HG02678 (cell line): ENCODE data around the gene ZNF280A.
"Not testable (repeated sequence)": the region's sequence is repeated elsewhere in the genome, so short reads cannot be mapped to it uniquely, and the experiment has no call there.

Source experiments
- ATAC-seq: cut with Tn5 transposase; IDR thresholded peaks from one replicate; pipeline ENCODE4 v1.9.1; 2021; ENCODE audit warnings: mild to moderate bottlenecking, moderate library complexity; ENCODE audit not compliant: unreplicated experiment

Gene ZNF280A

GRCh38 chr22:22545084-22545483 lies 25.0 kb upstream of the ZNF280A start:
- no peak for ATAC-seq

GRCh38 chr22:22538226-22538989 lies 18.3 kb upstream of the ZNF280A start:
- ATAC-seq = no peak

GRCh38 chr22:22536916-22537315 lies 16.8 kb upstream of the ZNF280A start:
- ATAC-seq = no peak

GRCh38 chr22:22536515-22536914 lies 16.4 kb upstream of the ZNF280A start:
- ATAC-seq = no peak

- no peak for ATAC-seq
Measured at GRCh38 chr22:22535662-22536061, 15.6 kb upstream of the ZNF280A start.

GRCh38 chr22:22534604-22535415 lies 14.7 kb upstream of the ZNF280A start:
- ATAC-seq = no peak

- no peak for ATAC-seq
Measured at GRCh38 chr22:22533863-22534262, 13.8 kb upstream of the ZNF280A start.

GRCh38 chr22:22533417-22533816 lies 13.3 kb upstream of the ZNF280A start:
- ATAC-seq = no peak

GRCh38 chr22:22532547-22533071 lies 12.5 kb upstream of the ZNF280A start:
- not testable (repeated sequence) for ATAC-seq

GRCh38 chr22:22531770-22532546 lies 11.9 kb upstream of the ZNF280A start:
- no peak for ATAC-seq

- ATAC-seq = no peak
Measured at GRCh38 chr22:22528780-22529179, 8.7 kb upstream of the ZNF280A start.

- ATAC-seq = no peak
Measured at GRCh38 chr22:22527312-22527711, 7.2 kb upstream of the ZNF280A start.

- ATAC-seq = no peak
Measured at GRCh38 chr22:22526125-22526912, 6.2 kb upstream of the ZNF280A start.

- ATAC-seq = no peak
Measured at GRCh38 chr22:22523494-22523893, 3.4 kb upstream of the ZNF280A start.

GRCh38 chr22:22521631-22522030 lies 1.6 kb upstream of the ZNF280A start:
- ATAC-seq = no peak

- no peak for ATAC-seq
Measured at GRCh38 chr22:22520667-22521602, 865 bp upstream of the ZNF280A start.

GRCh38 chr22:22519591-22519990 lies 479 bp downstream of the ZNF280A start:
- ATAC-seq = no peak

- ATAC-seq = no peak
Measured at GRCh38 chr22:22516992-22517391, 3.1 kb downstream of the ZNF280A start.

GRCh38 chr22:22515890-22516289 lies 4.2 kb downstream of the ZNF280A start:
- no peak for ATAC-seq
